H1 (cell line): ENCODE measurements around the gene DAPK2. TPM values are rescaled to one million over a fixed set of nuclear protein-coding genes. Genes with fewer than 3 reads are reported as not detected.

Experiments
- CTCF ChIA-PET: fragments of 300-600 bp; sonication (Branson Sonifier 250); formaldehyde crosslinking; loops from one replicate; lab custom pipeline; 2021; ENCODE audit not compliant: partially characterized antibody; lab: Charles Lee
- POLR2A ChIA-PET: fragments of 300-600 bp; sonication (Branson Sonifier 250); formaldehyde crosslinking; loops from one replicate; lab custom pipeline; 2021; ENCODE audit warnings: inconsistent platforms; ENCODE audit not compliant: partially characterized antibody; lab: Charles Lee
- DNase-seq, 2 experiments: peaks; one replicate each; pipeline versions ENCODE4 v3.0.0 to v3.0.0-alpha.2; 2010 to 2022; ENCODE audit warnings: low spot score in 2 of 2, low read depth in 1 of 2, mixed read lengths in 1 of 2
- FAIRE-seq: peaks from 2 replicates; lab custom pipeline; 2011; peaks lifted over from hg19 to GRCh38; lab: Jason Lieb, UNC
- H2AFZ ChIP-seq: 2 replicates; pipeline ENCODE4 v1.8.1; 2012; ENCODE audit warnings: low read length, inconsistent platforms
- H2AK5ac ChIP-seq: 2 replicates; pipeline ENCODE4 v1.6.1; 2013; ENCODE audit warnings: low read depth, low read length
- H2BK120ac ChIP-seq: replicated peaks from 2 replicates; pipeline ENCODE3; 2013; ENCODE audit warnings: low read depth, low read length, inconsistent platforms
- H2BK12ac ChIP-seq: 2 replicates; pipeline ENCODE4 v1.6.1; 2013; ENCODE audit warnings: low read depth, low read length
- H2BK15ac ChIP-seq: 2 replicates; pipeline ENCODE4 v1.6.1; 2013; ENCODE audit warnings: low read length
- H2BK20ac ChIP-seq: 2 replicates; pipeline ENCODE4 v1.6.1; 2013; ENCODE audit warnings: low read length
- H2BK5ac ChIP-seq: 2 replicates; pipeline ENCODE4 v1.6.1; 2013; ENCODE audit warnings: low read depth, low read length
- H3K14ac ChIP-seq: 2 replicates; pipeline ENCODE4 v1.6.1; 2013; ENCODE audit warnings: inconsistent platforms; ENCODE audit not compliant: insufficient read length
- H3K18ac ChIP-seq: 2 replicates; pipeline ENCODE4 v1.6.1; 2013; ENCODE audit warnings: low read length; ENCODE audit errors: extremely low read depth
- H3K23ac ChIP-seq: 2 replicates; pipeline ENCODE4 v1.6.1; 2013; ENCODE audit warnings: inconsistent platforms; ENCODE audit not compliant: insufficient read length
- H3K23me2 ChIP-seq: 2 replicates; pipeline ENCODE4 v1.6.1; 2013; ENCODE audit warnings: low read depth, low read length
- H3K27ac ChIP-seq: 2 replicates; pipeline ENCODE4 v1.6.1; 2011; ENCODE audit warnings: low read depth, low read length, inconsistent platforms
- H3K27me3 ChIP-seq, 4 experiments: replicated peaks in 1 of 4; 1 replicate in 1 of 4; 2 replicates in 3 of 4; pipeline versions ENCODE4 v1.6.1 to v1.8.1; 2011 to 2013; ENCODE audit warnings: low read length in 3 of 4, mild to moderate bottlenecking in 3 of 4, inconsistent platforms in 2 of 4, mixed read lengths in 2 of 4, moderate library complexity in 1 of 4; ENCODE audit not compliant: control insufficient read depth in 3 of 4, insufficient read depth in 3 of 4; ENCODE audit errors: extremely low read depth in 1 of 4
- H3K36me3 ChIP-seq, 4 experiments: 2 replicates each; pipeline versions ENCODE4 v1.6.1 to v1.8.1; 2011 to 2013; ENCODE audit warnings: mild to moderate bottlenecking in 4 of 4, low read length in 3 of 4, moderate library complexity in 2 of 4, control low read depth in 1 of 4, inconsistent platforms in 1 of 4; ENCODE audit not compliant: insufficient read depth in 4 of 4, control insufficient read depth in 2 of 4
- H3K4ac ChIP-seq: replicated peaks from 2 replicates; pipeline ENCODE3; 2013; ENCODE audit warnings: low read length, low read depth, mixed read lengths, inconsistent platforms; ENCODE audit not compliant: insufficient read length
- H3K4me1 ChIP-seq, 4 experiments: replicated peaks in 1 of 4; 1 replicate in 1 of 4; 2 replicates in 3 of 4; pipeline versions ENCODE4 v1.6.1 to v1.8.1; 2011 to 2013; ENCODE audit warnings: low read length in 3 of 4, inconsistent platforms in 2 of 4, mixed read lengths in 1 of 4; ENCODE audit not compliant: insufficient read depth in 4 of 4, control insufficient read depth in 3 of 4
- H3K4me2 ChIP-seq, 2 experiments: 2 replicates each; pipeline versions ENCODE4 v1.6.1 to v1.8.1; 2011 to 2013; ENCODE audit warnings: low read depth in 2 of 2, low read length in 2 of 2, control low read depth in 1 of 2, inconsistent platforms in 1 of 2, mild to moderate bottlenecking in 1 of 2; ENCODE audit not compliant: insufficient read depth in 1 of 2
- H3K4me3 ChIP-seq, 4 experiments: fragments of 200-600, 300-600 bp in 1 of 4; sonication (generic), shearing (Covaris generic), sonication (Bioruptor Twin) in 1 of 4; 2 replicates each; pipeline versions ENCODE4 v1.5.1 to v1.8.1; 2011 to 2016; ENCODE audit warnings: low read length in 4 of 4, low read depth in 3 of 4, control low read depth in 2 of 4, inconsistent platforms in 2 of 4, mild to moderate bottlenecking in 2 of 4, mixed read lengths in 1 of 4, moderate library complexity in 1 of 4; ENCODE audit not compliant: insufficient read depth in 2 of 4; ENCODE audit errors: extremely low read depth in 1 of 4
- H3K56ac ChIP-seq: replicated peaks from 2 replicates; pipeline ENCODE3; 2013; ENCODE audit warnings: low read depth, mild to moderate bottlenecking, mixed read lengths, low read length, inconsistent platforms; ENCODE audit not compliant: insufficient read length
- H3K79me1 ChIP-seq: 2 replicates; pipeline ENCODE4 v1.6.1; 2013; ENCODE audit warnings: low read depth, low read length, control low read depth
- H3K79me2 ChIP-seq, 2 experiments: 2 replicates each; pipeline versions ENCODE4 v1.6.1 to v1.8.1; 2012 to 2013; ENCODE audit warnings: low read length in 2 of 2, mild to moderate bottlenecking in 2 of 2, inconsistent platforms in 1 of 2; ENCODE audit not compliant: insufficient read depth in 2 of 2, control insufficient read depth in 1 of 2
- H3K9ac ChIP-seq, 4 experiments: replicated peaks in 1 of 4; 1 replicate in 1 of 4; 2 replicates in 3 of 4; pipeline versions ENCODE4 v1.6.1 to v1.8.1; 2011 to 2013; ENCODE audit warnings: low read depth in 3 of 4, low read length in 3 of 4, control low read depth in 2 of 4, mild to moderate bottlenecking in 2 of 4, moderate library complexity in 2 of 4, inconsistent platforms in 1 of 4; ENCODE audit errors: extremely low read depth in 1 of 4
- H3K9me3 ChIP-seq, 2 experiments: 2 replicates each; pipeline versions ENCODE4 v1.6.1 to v1.8.1; 2012 to 2013; ENCODE audit warnings: mild to moderate bottlenecking in 2 of 2, moderate library complexity in 2 of 2, control low read depth in 1 of 2, inconsistent platforms in 1 of 2, low read depth in 1 of 2, low read length in 1 of 2, mixed read lengths in 1 of 2; ENCODE audit not compliant: insufficient read depth in 2 of 2
- H4K20me1 ChIP-seq, 2 experiments: replicated peaks in 1 of 2; 2 replicates each; pipeline versions ENCODE3 to v1.8.1; 2011 to 2013; ENCODE audit warnings: inconsistent platforms in 2 of 2, low read length in 2 of 2, mild to moderate bottlenecking in 1 of 2; ENCODE audit not compliant: insufficient read depth in 2 of 2, control insufficient read depth in 1 of 2
- H4K5ac ChIP-seq: 2 replicates; pipeline ENCODE4 v1.6.1; 2013; ENCODE audit warnings: low read length, low read depth, mixed read lengths, inconsistent platforms; ENCODE audit not compliant: insufficient read length
- H4K8ac ChIP-seq: 2 replicates; pipeline ENCODE4 v1.8.0; 2013; ENCODE audit warnings: mild to moderate bottlenecking, moderate library complexity, low read length, inconsistent platforms; ENCODE audit not compliant: insufficient read depth; ENCODE audit errors: extremely low read depth
- H4K91ac ChIP-seq: replicated peaks from 2 replicates; pipeline ENCODE3; 2013; ENCODE audit warnings: low read length, mixed read lengths, inconsistent platforms; ENCODE audit not compliant: insufficient read length
- CHD1 ChIP-seq: IDR thresholded peaks from 2 replicates; pipeline ENCODE4 v1.6.1; 2012; ENCODE audit warnings: low read depth, low read length, improper control_type of control experiment
- FOSL1 ChIP-seq: IDR thresholded peaks from 2 replicates; pipeline ENCODE4 v1.6.1; 2011; ENCODE audit warnings: mild to moderate bottlenecking, low read depth, low read length, moderate library complexity; ENCODE audit not compliant: insufficient read depth
- JUN ChIP-seq: IDR thresholded peaks from 2 replicates; pipeline ENCODE4 v1.6.1; 2011; ENCODE audit warnings: low read depth, mild to moderate bottlenecking, improper control_type of control experiment, low read length
- TBP ChIP-seq: IDR thresholded peaks from 2 replicates; pipeline ENCODE4 v1.6.1; 2011; ENCODE audit warnings: low read depth, low read length, improper control_type of control experiment
- WGBS, 2 experiments: shearing (Covaris generic) in 1 of 2; methylation state at CpG; one replicate each; pipeline versions ENCODE4 v1.1.6 to v1.1.7; 2013 to 2015; ENCODE audit warnings: low lambda C conversion rate in 2 of 2, mixed read lengths in 2 of 2, inconsistent platforms in 1 of 2, low coverage in 1 of 2, missing lambda C conversion rate in 1 of 2; ENCODE audit not compliant: insufficient replicate concordance in 2 of 2, insufficient coverage in 1 of 2, insufficient read length in 1 of 2; ENCODE audit errors: extremely low coverage in 1 of 2, missing lambda C conversion rate in 1 of 2; 5-methylcytosine and 5-hydroxymethylcytosine counted together
- polyA plus RNA-seq, 7 experiments: library from polyadenylated mRNA; depleted of rRNA in 3 of 7; stranded (reverse) in 5 of 7; unstranded in 2 of 7; fragments of >200 nt in 5 of 7; fragments of 200-250 nt in 2 of 7; gene quantifications; 1 replicate in 5 of 7; 2 replicates in 1 of 7; 4 replicates in 1 of 7; pipeline versions ENCODE4 v1.2.1 to v1.2.3, GENCODE V29; 2011 to 2013; ENCODE audit warnings: missing spikeins in 2 of 7, mixed read lengths in 2 of 7
- total RNA-seq: library from RNA; stranded (reverse); fragmentation: NEBNext Ultra II Directional; extraction: Animal tissue kit (Norgen Biotek cat#: 25700); gene quantifications from 2 replicates; pipeline ENCODE4 v1.2.1, GENCODE V29; 2021

DAPK2 gene
- total and polyA plus RNA-seq, 2 of the 8 experiments (the other 6 are each of a cell fraction or from before 2014, with no cell fraction given) = 1.8 to 2.9 TPM

GRCh38 chr15:64014995-64015394, 31.3 kb downstream of the DAPK2 start:
- Histone ChIP-seq H4K5ac (no peak overlapping the region), H3K9me3 (no peaks in the 10 kb centered on the region), H3K18ac (no peak overlapping the region), H3K27me3 (no peaks in the 10 kb centered on the region), H4K20me1 (no peaks in the 10 kb centered on the region), H3K56ac (no peak overlapping the region), H2BK20ac (no peak overlapping the region), H2AK5ac (no peak overlapping the region), H2BK5ac (no peak overlapping the region), H2BK12ac (no peak overlapping the region), H3K9ac (no peak overlapping the region), H3K4me1 (peaks cover 0 to 3% (median 0%) of the 10 kb centered on the region in 4 experiments; a peak in 1 of 7 replicates), H3K23me2 (no peaks in the 10 kb centered on the region), H3K23ac (no peak overlapping the region), H3K4me3 (no peak overlapping the region), H3K36me3 (no peaks in the 10 kb centered on the region), H4K91ac (no peak overlapping the region), H2BK15ac (no peak overlapping the region), H2AFZ (no peak overlapping the region), H4K8ac (no peak overlapping the region), H3K4me2 (no peak overlapping the region), H2BK120ac (no peak overlapping the region), H3K79me1 (no peaks in the 10 kb centered on the region), H3K4ac (no peak overlapping the region)
- ChIA-PET CTCF (interaction anchor here (1.0 kb wide), 2 partner anchors 31 to 69 kb away, joined by 3 to 4 read pairs; partner anchors contain the start of gene DAPK2), POLR2A (no interaction called here)
- FAIRE-seq (no peak), DNase-seq (no peak)
- 96% methylated on average over 5 of the region's 5 CpGs; no CpG with 5 or more reads in 1 of the 2 experiments for WGBS, 2 experiments
- TF ChIP-seq TBP (no peak), CHD1 (no peak), JUN (no peak), FOSL1 (no peak)
- TF ChIP-seq, all 59 proteins: peak for 0
- Histone ChIP-seq H3K14ac (no peak overlapping the region), H3K27ac (no peak overlapping the region), H3K79me2 (no peaks in the 10 kb centered on the region)
